Adrenal gland (tissue), 12 donors: ENCODE data around the gene TEX54. TPM values are rescaled to one million over a fixed set of nuclear protein-coding genes. Genes with fewer than 3 reads are reported as not detected.
A peak's percentile ranks its signal among the peaks of the same experiment; 100 is the strongest.

Source experiments
- DNase-seq, 7 donors: peaks; one replicate each; pipeline ENCODE4 v3.0.0-alpha.2; 2019 to 2020
- H3K27ac ChIP-seq, 5 donors: fragments of 200-600 bp; sonication (generic) in 4 of 5; 1 replicate in 3 of 5; 2 replicates in 2 of 5; pipeline versions ENCODE4 v1.5.1 to v1.8.0; 2016 to 2020; ENCODE audit warnings: mild to moderate bottlenecking in 1 of 5
- H3K27me3 ChIP-seq: fragments of 200-600 bp; 2 replicates; pipeline ENCODE4 v1.8.0; 2021
- H3K36me3 ChIP-seq, 2 donors: fragments of 200-600 bp; replicated peaks in 1 of 2; 1 replicate in 1 of 2; 2 replicates in 1 of 2; pipeline versions ENCODE4 v1.5.1 to v1.8.0; 2018 to 2022
- H3K4me1 ChIP-seq, 2 donors: fragments of 200-600 bp; replicated peaks in 1 of 2; 1 replicate in 1 of 2; 2 replicates in 1 of 2; pipeline versions ENCODE4 v1.5.1 to v1.8.0; 2018 to 2021
- H3K4me3 ChIP-seq, 4 donors: fragments of 200-600 bp; sonication (generic) in 3 of 4; one replicate each; pipeline ENCODE4 v1.5.1; 2016 to 2018
- H3K9me3 ChIP-seq, 3 donors: fragments of 200-600 bp; sonication (generic) in 1 of 3; replicated peaks in 1 of 3; 1 replicate in 2 of 3; 2 replicates in 1 of 3; pipeline versions ENCODE4 v1.5.1 to v1.8.0; 2016 to 2021
- POLR2A ChIP-seq, 2 donors: fragments of 450-650 bp; IDR thresholded peaks; one replicate each; pipeline ENCODE4 v1.6.1; 2017; ENCODE audit warnings: antibody characterized with exemption in 2 of 2, mild to moderate bottlenecking in 2 of 2, moderate library complexity in 1 of 2
- WGBS, 4 donors: extraction: QIAGEN DNeasy Blood & Tissue Kit in 2 of 4; methylation state at CpG; one replicate each; pipeline versions ENCODE4 v1.1.5 to v1.1.7; 2013 to 2017; 5-methylcytosine and 5-hydroxymethylcytosine counted together
- intact Hi-C, 2 donors: fragments of 100-400 bp; cut with DNase I; formaldehyde crosslinking; loops; one replicate each; pipeline versions ENCODE4 v1.14.1 to v1.15.0; 2022 to 2023
- polyA plus RNA-seq, 3 donors: library from polyadenylated mRNA; stranded (reverse); fragments of 200-250 nt in 2 of 3; fragments of 350-450 nt in 1 of 3; fragmentation: Illumina TruSeq in 1 of 3; extraction: RNeasy Lipid Tissue Mini Kit (QIAGEN cat#74804) in 1 of 3; gene quantifications; one replicate each; pipeline ENCODE4 v1.2.3, GENCODE V29; 2013 to 2014
- total RNA-seq, 9 donors: library from RNA; depleted of rRNA in 4 of 9; stranded (reverse); fragments of >200 nt in 4 of 9; fragments of 120-200 nt in 1 of 9; fragmentation: NEBNext Ultra II Directional in 1 of 9; extraction: Animal tissue kit (Norgen Biotek cat#: 25700) in 1 of 9; gene quantifications; one replicate each; pipeline versions ENCODE4 v1.1.0 to v1.2.4, GENCODE V29; 2013 to 2023
- TF ChIP-seq, protein P1 (sequence below), 6 experiments: fragments of 450-650 bp in 4 of 6; fragments of 200-600 bp in 2 of 6; sonication (generic) in 1 of 6; IDR thresholded peaks; 1 replicate in 5 of 6; 2 replicates in 1 of 6; pipeline versions ENCODE4 v1.5.1 to v1.8.0; 2016 to 2021; ENCODE audit warnings: antibody characterized with exemption in 6 of 6, mild to moderate bottlenecking in 2 of 6, moderate library complexity in 1 of 6
- donor health status: healthy with polysubstance abuse.
- donor health status: Bipolar disorder and iron deficiency.
- donor health status: DM: yes; HTN: yes; CAD: no.
- donor health status: DM: no; HTN: no; CAD: no.
- donor health status: DM: no; HTN: no; CAD: no.
- donor health status: DM: yes; HTN: yes; CAD: no.

TEX54 gene
- total and polyA plus RNA-seq, 12 donors: 0.27 to 1.4 TPM; not detected in 10

DNA sequence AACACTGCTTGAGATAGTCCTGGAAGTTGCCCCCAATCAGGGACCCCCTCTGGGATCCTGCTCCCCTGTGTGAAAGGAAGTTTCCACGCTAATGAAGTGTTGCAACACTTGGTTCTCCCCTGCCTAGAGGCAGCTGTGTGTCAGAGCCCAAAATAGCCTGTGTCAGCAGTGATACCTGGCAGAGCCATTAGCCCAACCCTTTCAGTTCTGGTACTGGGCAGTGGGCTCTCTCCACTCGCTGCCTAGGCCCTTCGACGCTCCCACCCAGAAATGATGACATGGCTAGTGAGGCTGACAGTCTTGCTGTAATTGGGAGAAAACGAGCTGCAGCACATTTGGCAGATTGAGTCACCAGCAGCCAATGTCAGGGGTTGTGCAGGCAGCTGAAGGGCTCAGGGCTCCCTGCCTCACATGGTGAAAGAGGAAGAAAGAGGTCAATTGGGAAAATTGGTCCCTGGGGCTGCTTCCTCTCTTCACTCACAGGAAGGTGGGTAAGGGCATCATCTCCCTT, 26.0 kb downstream of the TEX54 start:
- Histone ChIP-seq H3K9me3 (no peaks in the 10 kb centered on the region), H3K4me3 (no peak overlapping the region), H3K36me3 (peaks cover 0 to 19% of the 10 kb centered on the region in 2 donors), H3K27ac (peak overlapping the region in 4 of 5 donors; percentile 20 to 93 (median 85)), H3K27me3 (no peaks in the 10 kb centered on the region), H3K4me1 (peaks cover 15 to 28% of the 10 kb centered on the region in 2 donors)
- intact Hi-C loops: no loop called here
- peak; percentile 22 to 69 (median 51) for DNase-seq
- TF ChIP-seq POLR2A (IDR thresholded peaks at IDR 0.05): no peak
- TF ChIP-seq, protein P1, sequence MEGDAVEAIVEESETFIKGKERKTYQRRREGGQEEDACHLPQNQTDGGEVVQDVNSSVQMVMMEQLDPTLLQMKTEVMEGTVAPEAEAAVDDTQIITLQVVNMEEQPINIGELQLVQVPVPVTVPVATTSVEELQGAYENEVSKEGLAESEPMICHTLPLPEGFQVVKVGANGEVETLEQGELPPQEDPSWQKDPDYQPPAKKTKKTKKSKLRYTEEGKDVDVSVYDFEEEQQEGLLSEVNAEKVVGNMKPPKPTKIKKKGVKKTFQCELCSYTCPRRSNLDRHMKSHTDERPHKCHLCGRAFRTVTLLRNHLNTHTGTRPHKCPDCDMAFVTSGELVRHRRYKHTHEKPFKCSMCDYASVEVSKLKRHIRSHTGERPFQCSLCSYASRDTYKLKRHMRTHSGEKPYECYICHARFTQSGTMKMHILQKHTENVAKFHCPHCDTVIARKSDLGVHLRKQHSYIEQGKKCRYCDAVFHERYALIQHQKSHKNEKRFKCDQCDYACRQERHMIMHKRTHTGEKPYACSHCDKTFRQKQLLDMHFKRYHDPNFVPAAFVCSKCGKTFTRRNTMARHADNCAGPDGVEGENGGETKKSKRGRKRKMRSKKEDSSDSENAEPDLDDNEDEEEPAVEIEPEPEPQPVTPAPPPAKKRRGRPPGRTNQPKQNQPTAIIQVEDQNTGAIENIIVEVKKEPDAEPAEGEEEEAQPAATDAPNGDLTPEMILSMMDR (IDR thresholded peaks at IDR 0.05): no peak
- WGBS, 4 donors: 45 to 69% (median 65%) methylated on average over 2 to 5 of the region's 5 CpGs

DNA sequence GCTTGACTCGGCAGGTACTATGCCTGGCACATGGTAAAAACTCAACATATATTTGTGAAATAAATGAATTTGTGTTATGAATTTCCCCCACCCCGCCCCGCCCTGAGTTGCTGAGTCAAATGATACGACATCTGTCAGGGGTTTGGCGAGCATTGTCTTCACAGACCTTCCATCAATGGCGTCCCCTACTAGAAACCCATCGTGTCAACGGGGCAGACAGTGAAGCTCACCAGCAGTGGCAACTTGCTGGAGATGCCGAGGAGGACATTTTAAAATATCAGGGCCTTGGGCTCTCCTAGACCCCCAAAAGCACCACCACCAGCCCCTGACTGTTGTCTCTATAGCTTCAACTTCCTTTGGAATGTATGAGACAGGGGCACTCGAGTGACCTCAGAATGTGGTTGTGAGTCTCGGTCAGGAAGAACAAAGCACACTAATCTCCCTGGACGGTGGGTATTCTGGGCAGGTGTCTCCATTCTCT, 26.6 kb downstream of the TEX54 start:
- intact Hi-C loops: no loop called here
- 28 to 31% (median 29%) methylated on average over 7 to 12 of the region's 12 CpGs for WGBS, 4 donors
- Histone ChIP-seq H3K27me3 (no peaks in the 10 kb centered on the region), H3K9me3 (no peaks in the 10 kb centered on the region), H3K4me3 (peak overlapping the region in 2 of 4 donors; percentile 68 to 69), H3K36me3 (peaks cover 0 to 25% of the 10 kb centered on the region in 2 donors), H3K4me1 (peaks cover 15 to 28% of the 10 kb centered on the region in 2 donors), H3K27ac (peak overlapping the region in 4 of 5 donors; percentile 60 to 93 (median 85))
- DNase-seq: peak in 2 of 7 donors; percentile 23 to 38
- TF ChIP-seq, protein P1 (IDR thresholded peaks at IDR 0.05): no peak
- TF ChIP-seq POLR2A (IDR thresholded peaks at IDR 0.05): no peak

DNA sequence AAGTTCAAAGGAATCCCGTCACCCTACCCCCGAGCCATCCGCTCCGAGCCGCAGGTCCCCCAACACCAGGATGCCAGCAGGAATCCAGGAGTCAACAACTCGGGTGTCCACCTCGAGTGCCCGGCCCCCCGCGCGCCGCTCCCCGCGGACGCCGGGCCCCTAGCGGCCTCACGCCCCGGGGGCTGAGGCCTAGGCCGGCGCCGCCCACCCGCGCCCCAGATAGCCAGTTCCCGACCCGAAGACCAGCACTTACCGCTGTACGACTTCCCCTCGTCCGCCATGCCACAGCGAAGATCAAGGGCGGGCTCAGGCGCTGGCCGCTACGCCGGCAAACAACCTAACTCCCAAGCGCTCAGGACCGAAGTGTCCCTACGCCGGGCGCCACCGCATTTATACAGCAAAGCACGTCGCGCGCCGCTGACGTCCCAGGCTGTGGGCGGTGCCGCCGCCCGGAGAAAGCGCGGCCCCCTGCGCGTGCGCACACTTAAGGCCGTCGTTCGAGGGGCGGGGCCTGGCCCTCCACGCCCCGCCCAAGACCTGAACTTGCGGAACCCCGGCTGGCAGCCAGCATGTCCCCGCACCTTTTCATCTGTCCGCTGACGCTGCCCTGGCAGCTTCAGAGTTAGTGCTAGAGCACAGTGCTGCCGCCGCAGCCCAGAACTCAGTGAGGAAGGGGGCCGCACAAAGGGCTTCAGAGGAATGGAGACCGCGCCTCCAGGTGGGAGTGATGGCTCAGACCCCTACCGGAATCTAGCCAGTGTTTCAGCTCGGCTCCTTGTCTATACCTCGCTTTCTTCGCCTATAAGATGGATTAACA, 27.4 kb downstream of the TEX54 start, which contains the start of gene NXF1:
Gene NXF1, minus strand, starts transcription at position 365 of the 817 bp plus-strand sequence. Its CDS starts 84 bp downstream, at position 281.
- H3K4me3 ChIP-seq: peak within 1 kb of the TSS; percentile 25 to 69 (median 54)
- TF ChIP-seq, protein P1 (IDR thresholded peaks at IDR 0.05): peak in 4 of 6 experiments; percentile 24 to 41 (median 38)
- TF ChIP-seq POLR2A (IDR thresholded peaks at IDR 0.05): peak; percentile 100
- H3K9me3 ChIP-seq: no peaks in the 10 kb centered on the region
- no peaks in the 10 kb centered on the region for H3K27me3 ChIP-seq
- WGBS, 4 donors: 0 to 1% (median 0%) methylated on average over 3 to 77 of the region's 77 CpGs
- H3K36me3 ChIP-seq: peaks cover 0 to 32% of the 10 kb centered on the region in 2 donors
- peaks cover 15 to 28% of the 10 kb centered on the region in 2 donors for H3K4me1 ChIP-seq
- intact Hi-C loops: no loop called here
- peak; percentile 92 to 97 (median 96) for DNase-seq
- H3K27ac ChIP-seq: peak within 1 kb of the TSS; percentile 65 to 93 (median 89)
